ENCODE measurements around the gene MEDAG. TPM values are rescaled to one million over a fixed set of nuclear protein-coding genes. Genes with fewer than 3 reads are reported as not detected.

MEDAG gene
- polyA plus RNA-seq, result 100 to 1,000 TPM in 2 of 3 donors, 1 to 10 TPM in 1; 7.4 to 260 (median 152) TPM

- H3K27ac ChIP-seq (ENCODE audit: low read depth, low read length), result peak within 1 kb of the TSS; percentile 86
- 5 to 11% (median 7%) methylated on average over 25 to 35 of the region's 35 CpGs for WGBS, 3 donors
Observed at GRCh38 chr13:30905932-30906383, at the start of gene MEDAG. MEDAG (plus strand) TSS chr13:30906271; CDS start chr13:30906516, 245 bp downstream.

GRCh38 chr13:30857018-30857417 is 49.1 kb upstream of the MEDAG start:
- H3K27ac ChIP-seq (ENCODE audit: low read depth, low read length), result no peak overlapping the region
- WGBS, 3 donors, result 66 to 74% (median 69%) methylated on average over 4 of the region's 4 CpGs

- H3K27ac ChIP-seq (ENCODE audit: low read depth, low read length), result no peak overlapping the region
- WGBS, 3 donors, result 83 to 96% (median 96%) methylated on average over 6 of the region's 6 CpGs
Observed at GRCh38 chr13:30857636-30858035, 48.4 kb upstream of the MEDAG start.

- H3K27ac ChIP-seq (ENCODE audit: low read depth, low read length), result no peak overlapping the region
- 54 to 74% (median 69%) methylated on average over 5 of the region's 5 CpGs for WGBS, 3 donors
Observed at GRCh38 chr13:30859326-30859725, 46.7 kb upstream of the MEDAG start.

GRCh38 chr13:30861163-30861562 is 44.9 kb upstream of the MEDAG start:
- H3K27ac ChIP-seq (ENCODE audit: low read depth, low read length), result no peak overlapping the region
- 62 to 90% (median 80%) methylated on average over 3 of the region's 3 CpGs for WGBS, 3 donors

- H3K27ac ChIP-seq (ENCODE audit: low read depth, low read length), result no peak overlapping the region
- WGBS, 3 donors, result 97 to 98% (median 98%) methylated on average over 7 of the region's 7 CpGs
Observed at GRCh38 chr13:30861836-30862467, 44.1 kb upstream of the MEDAG start.

GRCh38 chr13:30862707-30863106 is 43.4 kb upstream of the MEDAG start:
- 49 to 61% (median 50%) methylated on average over 17 of the region's 17 CpGs for WGBS, 3 donors
- no peak overlapping the region for H3K27ac ChIP-seq (ENCODE audit: low read depth, low read length)

- no peak overlapping the region for H3K27ac ChIP-seq (ENCODE audit: low read depth, low read length)
- WGBS, 3 donors, result 88 to 94% (median 92%) methylated on average over 8 of the region's 8 CpGs
Observed at GRCh38 chr13:30863231-30863630, 42.8 kb upstream of the MEDAG start.

GRCh38 chr13:30863796-30864195 is 42.3 kb upstream of the MEDAG start:
- WGBS, 3 donors, result 90 to 93% (median 92%) methylated on average over 7 of the region's 7 CpGs
- no peak overlapping the region for H3K27ac ChIP-seq (ENCODE audit: low read depth, low read length)

GRCh38 chr13:30864433-30865122 is 41.5 kb upstream of the MEDAG start:
- peak overlapping the region; percentile 23 for H3K27ac ChIP-seq (ENCODE audit: low read depth, low read length)
- 63 to 67% (median 66%) methylated on average over 5 of the region's 5 CpGs for WGBS, 3 donors

GRCh38 chr13:30865123-30866049 is 40.7 kb upstream of the MEDAG start:
- WGBS, 3 donors, result 26 to 29% (median 27%) methylated on average over 17 of the region's 17 CpGs
- no peak overlapping the region for H3K27ac ChIP-seq (ENCODE audit: low read depth, low read length)

GRCh38 chr13:30866677-30867076 is 39.4 kb upstream of the MEDAG start:
- H3K27ac ChIP-seq (ENCODE audit: low read depth, low read length), result no peak overlapping the region
- 29 to 67% (median 62%) methylated on average over 4 of the region's 4 CpGs for WGBS, 3 donors

- no peak overlapping the region for H3K27ac ChIP-seq (ENCODE audit: low read depth, low read length)
- WGBS, 3 donors, result 54 to 73% (median 69%) methylated on average over 3 of the region's 3 CpGs
Observed at GRCh38 chr13:30867089-30867669, 38.9 kb upstream of the MEDAG start.

- H3K27ac ChIP-seq (ENCODE audit: low read depth, low read length), result no peak overlapping the region
- WGBS, 3 donors, result 74 to 81% (median 81%) methylated on average over 5 of the region's 5 CpGs
Observed at GRCh38 chr13:30868799-30869470, 37.1 kb upstream of the MEDAG start.

GRCh38 chr13:30869491-30869890 is 36.6 kb upstream of the MEDAG start:
- 64 to 65% (median 64%) methylated on average over 7 of the region's 7 CpGs for WGBS, 3 donors
- no peak overlapping the region for H3K27ac ChIP-seq (ENCODE audit: low read depth, low read length)

- 47 to 75% (median 52%) methylated on average over 9 of the region's 9 CpGs for WGBS, 3 donors
- peak overlapping the region; percentile 9 for H3K27ac ChIP-seq (ENCODE audit: low read depth, low read length)
Observed at GRCh38 chr13:30870049-30870884, 35.8 kb upstream of the MEDAG start.

- H3K27ac ChIP-seq (ENCODE audit: low read depth, low read length), result no peak overlapping the region
- 93 to 96% (median 95%) methylated on average over 24 of the region's 24 CpGs for WGBS, 3 donors
Observed at GRCh38 chr13:30870916-30871587, 35.0 kb upstream of the MEDAG start.
